Kidney epithelial cell (primary cell): Measurements from ENCODE around the gene HAAO. TPM values are rescaled to one million over a fixed set of nuclear protein-coding genes. Genes with fewer than 3 reads are reported as not detected.

Source experiments
- DNase-seq: peaks from one replicate; pipeline ENCODE4 v3.0.0-alpha.2; 2010; ENCODE audit warnings: low read depth
- H3K27me3 ChIP-seq: 2 replicates; pipeline ENCODE4 v1.6.0; 2011; ENCODE audit warnings: low read length; ENCODE audit not compliant: control insufficient read depth, insufficient read depth
- H3K36me3 ChIP-seq: 2 replicates; pipeline ENCODE4 v1.5.1; 2011; ENCODE audit warnings: low read length; ENCODE audit not compliant: control insufficient read depth, insufficient read depth
- H3K4me3 ChIP-seq: 2 replicates; pipeline ENCODE4 v1.5.1; 2011; ENCODE audit warnings: low read depth, mild to moderate bottlenecking, control low read depth, low read length
- CTCF ChIP-seq: IDR thresholded peaks from 2 replicates; pipeline ENCODE4 v1.5.1; 2011; ENCODE audit warnings: mild to moderate bottlenecking, moderate library complexity, low read length, control low read depth, inconsistent platforms; ENCODE audit not compliant: insufficient read depth, poor library complexity, severe bottlenecking
- total RNA-seq: library from RNA; depleted of rRNA; stranded (reverse); fragments of >200 nt; gene quantifications from 2 replicates; pipeline ENCODE4 v1.2.3, GENCODE V29; 2015

HAAO gene
- total RNA-seq, 1 donor from 2014 or later: 1.5 TPM

GRCh38 chr2:42810971-42811811 lies 18.8 kb upstream of the HAAO start:
- peak overlapping the region; percentile 71 for H3K4me3 ChIP-seq
- H3K36me3 ChIP-seq: no peaks in the 10 kb centered on the region
- no peak for DNase-seq
- H3K27me3 ChIP-seq: no peaks in the 10 kb centered on the region
- no peak for TF ChIP-seq CTCF

- Histone ChIP-seq H3K27me3 (no peaks in the 10 kb centered on the region), H3K36me3 (no peaks in the 10 kb centered on the region), H3K4me3 (peak overlapping the region; percentile 71)
- DNase-seq: peak; percentile 82
- TF ChIP-seq CTCF: peak; percentile 1
Measured at GRCh38 chr2:42810121-42810970, 18.0 kb upstream of the HAAO start.

GRCh38 chr2:42809819-42810120 lies 17.4 kb upstream of the HAAO start:
- H3K36me3 ChIP-seq: no peaks in the 10 kb centered on the region
- DNase-seq: no peak
- peak overlapping the region; percentile 71 for H3K4me3 ChIP-seq
- H3K27me3 ChIP-seq: no peaks in the 10 kb centered on the region
- TF ChIP-seq CTCF: no peak

- Histone ChIP-seq H3K36me3 (no peaks in the 10 kb centered on the region), H3K4me3 (peak overlapping the region; percentile 71), H3K27me3 (no peaks in the 10 kb centered on the region)
- TF ChIP-seq CTCF: no peak
- no peak for DNase-seq
Measured at GRCh38 chr2:42809131-42809818, 16.9 kb upstream of the HAAO start.

- no peak for TF ChIP-seq CTCF
Measured at GRCh38 chr2:42808301-42808700, 15.9 kb upstream of the HAAO start.

More at GRCh38 chr2:42808301-42808700, 15.9 kb upstream of the HAAO start:
- Histone ChIP-seq H3K27me3 (no peaks in the 10 kb centered on the region), H3K36me3 (no peaks in the 10 kb centered on the region), H3K4me3 (no peak overlapping the region)
- DNase-seq: no peak
